Stimulated activated CD4-positive, alpha-beta T cell treated with anti-CD3 and anti-CD28 coated beads, Interleukin-12 subunit alpha, Interleukin-12 subunit beta, amount 100 ng/mL, for 24 hours (primary cell): Measurements from ENCODE around the gene SIRT2.
"Not testable (repeated sequence)": the region's sequence is repeated elsewhere in the genome, so short reads cannot be mapped to it uniquely, and the experiment has no call there.

Experiments used
- DNase-seq, 2 experiments: peaks; one replicate each; pipeline ENCODE4 v3.0.0-alpha.2; 2020; ENCODE audit warnings: low read depth in 2 of 2

The SIRT2 gene

GRCh38 chr19:38869160-38869835, 30.1 kb downstream of the SIRT2 start:
- no peak for DNase-seq

GRCh38 chr19:38868551-38868950, 30.9 kb downstream of the SIRT2 start:
- DNase-seq, result no peak

- no peak for DNase-seq
Observed at GRCh38 chr19:38867171-38867780, 32.1 kb downstream of the SIRT2 start.

GRCh38 chr19:38862321-38863059, 36.9 kb downstream of the SIRT2 start:
- no peak for DNase-seq

- DNase-seq, result no peak
Observed at GRCh38 chr19:38861368-38861767, 38.0 kb downstream of the SIRT2 start.

GRCh38 chr19:38859631-38860204, 39.7 kb downstream of the SIRT2 start:
- DNase-seq, result not testable (repeated sequence)

GRCh38 chr19:38856813-38857212, 42.6 kb downstream of the SIRT2 start:
- no peak for DNase-seq

- DNase-seq, result not testable (repeated sequence)
Observed at GRCh38 chr19:38855751-38856150, 43.7 kb downstream of the SIRT2 start.

- DNase-seq, result not testable (repeated sequence)
Observed at GRCh38 chr19:38854961-38855360, 44.5 kb downstream of the SIRT2 start.

GRCh38 chr19:38853214-38853613, 46.2 kb downstream of the SIRT2 start:
- no peak for DNase-seq

GRCh38 chr19:38852231-38853044, 47.0 kb downstream of the SIRT2 start:
- peak in 1 of 2 experiments; percentile 50 for DNase-seq

- peak; percentile 80 to 90 for DNase-seq
Observed at GRCh38 chr19:38851622-38852230, 47.7 kb downstream of the SIRT2 start.

GRCh38 chr19:38850976-38851621, 48.3 kb downstream of the SIRT2 start:
- DNase-seq, result no peak

GRCh38 chr19:38850436-38850975, 48.9 kb downstream of the SIRT2 start:
- DNase-seq, result peak in 1 of 2 experiments; percentile 96

GRCh38 chr19:38849860-38850435, 49.5 kb downstream of the SIRT2 start, which contains the start of gene HNRNPL:
Gene HNRNPL (minus strand): TSS chr19:38849986. CDS start chr19:38849966, 20 bp downstream.
- DNase-seq, result peak; percentile 98 to 99

GRCh38 chr19:38849147-38849859, 50.1 kb downstream of the SIRT2 start:
- peak; percentile 98 for DNase-seq

- no peak for DNase-seq
Observed at GRCh38 chr19:38848299-38849146, 50.9 kb downstream of the SIRT2 start.

- no peak for DNase-seq
Observed at GRCh38 chr19:38846097-38846496, 53.3 kb downstream of the SIRT2 start.
